SK-N-SH (cell line): ENCODE results near the gene SPOUT1. TPM values are rescaled to one million over a fixed set of nuclear protein-coding genes. Genes with fewer than 3 reads are reported as not detected.

Source experiments
- CTCF ChIA-PET: fragments of 300-600, 350-600 bp; formaldehyde crosslinking; extraction: SDS; loops from one replicate; lab custom pipeline; 2021; lab: Yijun Ruan, JAX
- POLR2A ChIA-PET: fragments of 350-600 bp; sonication (Branson Sonifier 250); formaldehyde crosslinking; extraction: SDS; loops from one replicate; lab custom pipeline; 2020; ENCODE audit warnings: antibody characterized with exemption, inconsistent platforms; lab: Yijun Ruan, JAX
- DNase-seq: peaks from one replicate; pipeline ENCODE4 v3.0.0; 2012
- H2AFZ ChIP-seq: fragments of 200-600 bp; sonication (generic); 2 replicates; pipeline ENCODE4 v1.8.1; 2016; ENCODE audit warnings: antibody characterized with exemption, mild to moderate bottlenecking, low read depth
- H3F3A ChIP-seq: fragments of 200-600 bp; sonication (generic); replicated peaks from 2 replicates; pipeline ENCODE3; 2016; ENCODE audit warnings: antibody characterized with exemption, mild to moderate bottlenecking; ENCODE audit not compliant: insufficient read depth
- H3K27ac ChIP-seq, 2 experiments: fragments of 200-500 bp in 1 of 2; fragments of 200-600 bp in 1 of 2; sonication (Bioruptor generic) in 1 of 2; sonication (generic), shearing (Covaris generic) in 1 of 2; 2 replicates each; pipeline versions ENCODE4 v1.5.1 to v1.6.1; 2014 to 2016; ENCODE audit warnings: low read depth in 2 of 2, inconsistent platforms in 1 of 2, low read length in 1 of 2, mild to moderate bottlenecking in 1 of 2, mixed read lengths in 1 of 2
- H3K27me3 ChIP-seq: fragments of 200-600 bp; sonication (generic), shearing (Covaris generic); 2 replicates; pipeline ENCODE4 v1.6.1; 2016; ENCODE audit warnings: mixed run types; ENCODE audit not compliant: insufficient read depth
- H3K36me3 ChIP-seq, 2 experiments: fragments of 200-500 bp in 1 of 2; fragments of 200-600 bp in 1 of 2; sonication (Bioruptor generic) in 1 of 2; sonication (generic) in 1 of 2; replicated peaks in 1 of 2; 2 replicates each; pipeline versions ENCODE3 to v1.5.1; 2014 to 2016; ENCODE audit warnings: low read length in 1 of 2, mild to moderate bottlenecking in 1 of 2; ENCODE audit not compliant: insufficient read depth in 2 of 2, control insufficient read depth in 1 of 2
- H3K4me1 ChIP-seq, 2 experiments: fragments of 200-500 bp in 1 of 2; fragments of 200-600 bp in 1 of 2; sonication (Bioruptor generic) in 1 of 2; sonication (generic), shearing (Covaris generic) in 1 of 2; 2 replicates each; pipeline versions ENCODE4 v1.5.1 to v1.6.1; 2014 to 2016; ENCODE audit warnings: low read depth in 1 of 2, low read length in 1 of 2, mixed run types in 1 of 2; ENCODE audit not compliant: insufficient read depth in 2 of 2, control insufficient read depth in 1 of 2
- H3K4me2 ChIP-seq: fragments of 200-600 bp; sonication (generic), shearing (Covaris generic); 2 replicates; pipeline ENCODE4 v1.6.1; 2017; ENCODE audit warnings: mixed run types
- H3K4me3 ChIP-seq, 2 experiments: fragments of 200-500 bp in 1 of 2; fragments of 200-600 bp in 1 of 2; sonication (Bioruptor generic) in 1 of 2; sonication (generic), shearing (Covaris generic) in 1 of 2; 2 replicates each; pipeline versions ENCODE4 v1.5.1 to v1.8.1; 2014 to 2016; ENCODE audit warnings: low read depth in 2 of 2, inconsistent platforms in 1 of 2, low read length in 1 of 2, mild to moderate bottlenecking in 1 of 2, mixed read lengths in 1 of 2, moderate library complexity in 1 of 2
- H3K79me2 ChIP-seq: fragments of 200-600 bp; sonication (generic); 2 replicates; pipeline ENCODE4 v1.8.1; 2017; ENCODE audit warnings: mild to moderate bottlenecking; ENCODE audit not compliant: insufficient read depth
- H3K9ac ChIP-seq: fragments of 200-600 bp; sonication (generic); 2 replicates; pipeline ENCODE4 v1.6.1; 2017; ENCODE audit warnings: mixed run types
- H3K9me2 ChIP-seq: fragments of 200-600 bp; sonication (generic); 2 replicates; pipeline ENCODE4 v1.6.1; 2017; ENCODE audit warnings: mixed run types
- H3K9me3 ChIP-seq: fragments of 200-600 bp; sonication (generic); 2 replicates; pipeline ENCODE4 v1.6.1; 2017; ENCODE audit warnings: mixed run types, mild to moderate bottlenecking, moderate library complexity
- H4K20me1 ChIP-seq: fragments of 200-600 bp; sonication (generic); 2 replicates; pipeline ENCODE4 v1.6.1; 2017; ENCODE audit warnings: mild to moderate bottlenecking, mixed run types; ENCODE audit not compliant: insufficient read depth
- CHD2 ChIP-seq: fragments of 150-350 bp; IDR thresholded peaks from 2 replicates; pipeline ENCODE4 v1.6.1; 2018; ENCODE audit warnings: low read length; ENCODE audit not compliant: partially characterized antibody
- ELF1 ChIP-seq: IDR thresholded peaks from 2 replicates; pipeline ENCODE4 v1.4.0; 2012
- EZH2phosphoT487 ChIP-seq: fragments of 200-600 bp; sonication (generic); IDR thresholded peaks from 2 replicates; pipeline ENCODE4 v1.6.1; 2017; ENCODE audit warnings: low read depth, mixed run types, mild to moderate bottlenecking, antibody characterized with exemption, moderate library complexity, borderline replicate concordance
- FOSL2 ChIP-seq: IDR thresholded peaks from 2 replicates; pipeline ENCODE4 v1.4.0; 2012; ENCODE audit warnings: low read depth, mild to moderate bottlenecking, moderate library complexity, borderline replicate concordance
- FOXM1 ChIP-seq: IDR thresholded peaks from 2 replicates; pipeline ENCODE4 v1.4.0; 2012; ENCODE audit warnings: low read depth, mild to moderate bottlenecking
- GATA2 ChIP-seq: sonication (generic); formaldehyde crosslinking; IDR thresholded peaks from 2 replicates; pipeline ENCODE4 v1.5.0; 2020; ENCODE audit warnings: mild to moderate bottlenecking, missing genetic modification reagents
- JUND ChIP-seq: IDR thresholded peaks from 2 replicates; pipeline ENCODE4 v1.4.0; 2012
- MAX ChIP-seq: IDR thresholded peaks from 2 replicates; pipeline ENCODE4 v1.4.0; 2012; ENCODE audit warnings: low read depth
- MEF2A ChIP-seq: IDR thresholded peaks from 2 replicates; pipeline ENCODE4 v1.4.0; 2012; ENCODE audit warnings: low read depth, borderline replicate concordance
- PBX3 ChIP-seq: IDR thresholded peaks from 2 replicates; pipeline ENCODE4; 2012
- POLR2AphosphoS5 ChIP-seq: IDR thresholded peaks from 2 replicates; pipeline ENCODE4 v1.6.1; 2012; ENCODE audit warnings: low read depth, low read length
- RAD21 ChIP-seq: IDR thresholded peaks from 2 replicates; pipeline ENCODE4 v1.6.1; 2012; ENCODE audit warnings: mild to moderate bottlenecking, low read length
- RCOR1 ChIP-seq: fragments of 150-350 bp; IDR thresholded peaks from 2 replicates; pipeline ENCODE4 v1.6.1; 2017; ENCODE audit warnings: antibody characterized with exemption, low read length
- REST ChIP-seq: IDR thresholded peaks from 2 replicates; pipeline ENCODE4 v1.6.1; 2012; ENCODE audit warnings: mild to moderate bottlenecking, low read depth, low read length, moderate library complexity
- RFX5 ChIP-seq: IDR thresholded peaks from 2 replicates; pipeline ENCODE4 v1.6.1; 2012; ENCODE audit warnings: mild to moderate bottlenecking, improper control_type of control experiment, low read length
- SMC3 ChIP-seq: IDR thresholded peaks from 2 replicates; pipeline ENCODE4 v1.6.1; 2012; ENCODE audit warnings: low read depth, low read length, improper control_type of control experiment
- TAF1 ChIP-seq: IDR thresholded peaks from 2 replicates; pipeline ENCODE4 v1.6.1; 2012; ENCODE audit warnings: low read depth, mild to moderate bottlenecking, low read length, moderate library complexity, borderline replicate concordance
- TCF12 ChIP-seq: IDR thresholded peaks from 2 replicates; pipeline ENCODE4 v1.4.0; 2012
- WGBS: methylation state at CpG from one replicate; pipeline ENCODE4 v1.1.6; 2017; ENCODE audit warnings: low lambda C conversion rate; 5-methylcytosine and 5-hydroxymethylcytosine counted together
- polyA plus RNA-seq, 3 experiments: library from polyadenylated mRNA; depleted of rRNA; stranded (reverse); fragments of >200 nt; gene quantifications; 2 replicates each; pipeline ENCODE4 v1.2.3, GENCODE V29; 2012
- TF ChIP-seq, protein P1 (sequence below): fragments of 200-600 bp; sonication (generic); IDR thresholded peaks from 2 replicates; pipeline ENCODE4 v1.6.1; 2017; ENCODE audit warnings: antibody characterized with exemption, mild to moderate bottlenecking, moderate library complexity

SPOUT1 gene
- polyA plus RNA-seq, 1 of the 3 experiments (the other 2 are of a cell fraction) = 44.2 TPM

DNA sequence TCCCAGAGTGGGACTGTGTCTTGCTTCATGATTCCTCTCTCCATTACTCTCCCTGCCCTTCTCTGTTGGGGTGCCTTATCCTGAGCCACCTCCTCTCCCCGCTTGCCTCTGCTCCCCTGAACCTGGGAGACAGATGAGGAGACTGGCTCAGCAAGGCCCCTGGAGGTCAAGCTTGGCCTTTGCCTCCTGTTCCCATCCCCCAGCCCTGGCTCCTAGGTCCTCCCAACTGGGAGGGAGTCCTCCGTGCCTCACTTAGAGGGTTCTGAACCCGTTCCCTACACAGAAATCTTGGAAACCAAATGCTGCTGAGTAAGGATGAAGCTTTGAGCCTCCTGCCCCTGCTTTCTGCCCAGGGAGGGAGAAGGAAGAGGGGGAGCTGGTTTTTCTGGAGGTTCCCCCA is 21.1 kb downstream of the SPOUT1 start:
- no peak for DNase-seq
- H3F3A ChIP-seq = no peaks in the 10 kb centered on the region
- H4K20me1 ChIP-seq = no peaks in the 10 kb centered on the region
- 94% methylated on average over 3 of the region's 3 CpGs for WGBS
- H2AFZ ChIP-seq = no peak overlapping the region
- ChIA-PET POLR2A (no interaction called here), CTCF (interaction anchor here (2.4 to 2.8 kb wide), 2 partner anchors 10 to 106 kb away, joined by 5 to 11 read pairs; partner anchors contain the start of genes ENDOG and PKN3)
- no peak overlapping the region for H3K27ac ChIP-seq
- H3K79me2 ChIP-seq = no peaks in the 10 kb centered on the region
- H3K4me1 ChIP-seq = no peaks in the 10 kb centered on the region
- TF ChIP-seq RCOR1 = no peak
- TF ChIP-seq, protein P1, sequence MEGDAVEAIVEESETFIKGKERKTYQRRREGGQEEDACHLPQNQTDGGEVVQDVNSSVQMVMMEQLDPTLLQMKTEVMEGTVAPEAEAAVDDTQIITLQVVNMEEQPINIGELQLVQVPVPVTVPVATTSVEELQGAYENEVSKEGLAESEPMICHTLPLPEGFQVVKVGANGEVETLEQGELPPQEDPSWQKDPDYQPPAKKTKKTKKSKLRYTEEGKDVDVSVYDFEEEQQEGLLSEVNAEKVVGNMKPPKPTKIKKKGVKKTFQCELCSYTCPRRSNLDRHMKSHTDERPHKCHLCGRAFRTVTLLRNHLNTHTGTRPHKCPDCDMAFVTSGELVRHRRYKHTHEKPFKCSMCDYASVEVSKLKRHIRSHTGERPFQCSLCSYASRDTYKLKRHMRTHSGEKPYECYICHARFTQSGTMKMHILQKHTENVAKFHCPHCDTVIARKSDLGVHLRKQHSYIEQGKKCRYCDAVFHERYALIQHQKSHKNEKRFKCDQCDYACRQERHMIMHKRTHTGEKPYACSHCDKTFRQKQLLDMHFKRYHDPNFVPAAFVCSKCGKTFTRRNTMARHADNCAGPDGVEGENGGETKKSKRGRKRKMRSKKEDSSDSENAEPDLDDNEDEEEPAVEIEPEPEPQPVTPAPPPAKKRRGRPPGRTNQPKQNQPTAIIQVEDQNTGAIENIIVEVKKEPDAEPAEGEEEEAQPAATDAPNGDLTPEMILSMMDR = no peak
- no peak for TF ChIP-seq FOSL2
- no peak for TF ChIP-seq TAF1
- no peak for TF ChIP-seq PBX3
- no peak for TF ChIP-seq POLR2AphosphoS5
- no peak for TF ChIP-seq MAX
- TF ChIP-seq CHD2 = no peak
- TF ChIP-seq GATA2 (CRISPR knock-in tag) = no peak
- TF ChIP-seq RAD21 = no peak
- no peak for TF ChIP-seq FOXM1
- TF ChIP-seq SMC3 = no peak
- TF ChIP-seq TCF12 = no peak
- no peak for TF ChIP-seq JUND
- no peak for TF ChIP-seq REST
- TF ChIP-seq ELF1 = no peak
- TF ChIP-seq RFX5 = no peak
- no peak for TF ChIP-seq MEF2A
- no peak for TF ChIP-seq EZH2phosphoT487
- H3K9me3 ChIP-seq = no peaks in the 10 kb centered on the region
- H3K9me2 ChIP-seq = no peaks in the 10 kb centered on the region
- H3K27me3 ChIP-seq = no peaks in the 10 kb centered on the region
- H3K4me3 ChIP-seq = no peak overlapping the region
- no peak overlapping the region for H3K4me2 ChIP-seq
- H3K9ac ChIP-seq = no peak overlapping the region
- H3K36me3 ChIP-seq = peaks cover 9 to 17% of the 10 kb centered on the region in 2 experiments
